Epithelial cell of esophagus (primary cell): ENCODE data around the gene EXOC1.

Experiments
- DNase-seq: peaks from one replicate; pipeline ENCODE4 v3.0.0; 2010; ENCODE audit warnings: low read depth
- H3K4me3 ChIP-seq: 2 replicates; pipeline ENCODE4 v1.5.1; 2011; ENCODE audit warnings: mild to moderate bottlenecking, low read length, control low read depth
- CTCF ChIP-seq: IDR thresholded peaks from 2 replicates; pipeline ENCODE4 v1.5.1; 2011; ENCODE audit warnings: low read depth, mild to moderate bottlenecking, low read length, control low read depth, inconsistent platforms; ENCODE audit not compliant: insufficient read depth; ENCODE audit errors: missing control alignments

EXOC1 gene

GRCh38 chr4:55866290-55866907 is 13.0 kb downstream of the EXOC1 start:
- peak; percentile 94 for DNase-seq
- no peak for TF ChIP-seq CTCF
- no peak overlapping the region for H3K4me3 ChIP-seq

GRCh38 chr4:55866973-55867574 is 13.6 kb downstream of the EXOC1 start:
- peak; percentile 73 for DNase-seq
- no peak overlapping the region for H3K4me3 ChIP-seq
- TF ChIP-seq CTCF = peak; percentile 85

GRCh38 chr4:55868581-55869090 is 15.2 kb downstream of the EXOC1 start:
- H3K4me3 ChIP-seq = no peak overlapping the region
- DNase-seq = no peak
- TF ChIP-seq CTCF = no peak

GRCh38 chr4:55871299-55871800 is 17.9 kb downstream of the EXOC1 start:
- no peak for TF ChIP-seq CTCF
- no peak overlapping the region for H3K4me3 ChIP-seq
- DNase-seq = no peak

GRCh38 chr4:55874831-55875230 is 21.4 kb downstream of the EXOC1 start:
- no peak for DNase-seq
- TF ChIP-seq CTCF = no peak
- no peak overlapping the region for H3K4me3 ChIP-seq

- H3K4me3 ChIP-seq = no peak overlapping the region
- no peak for TF ChIP-seq CTCF
- DNase-seq = no peak
Observed at GRCh38 chr4:55876387-55876786, 22.9 kb downstream of the EXOC1 start.

- no peak for DNase-seq
- no peak for TF ChIP-seq CTCF
- no peak overlapping the region for H3K4me3 ChIP-seq
Observed at GRCh38 chr4:55879224-55879623, 25.8 kb downstream of the EXOC1 start.
